ENCODE data around the gene SERPINB13.
"Not testable (repeated sequence)": the region's sequence is repeated elsewhere in the genome, so short reads cannot be mapped to it uniquely, and the experiment has no call there.

Gene SERPINB13

GRCh38 chr18:63588909-63589308 is 1.8 kb downstream of the SERPINB13 start:
- no peak for DNase-seq (ENCODE audit: low read depth in 2 of 2, low spot score in 1 of 2)

- no peak for DNase-seq (ENCODE audit: low read depth in 2 of 2, low spot score in 1 of 2)
Observed at GRCh38 chr18:63590373-63590772, 3.2 kb downstream of the SERPINB13 start.

DNA sequence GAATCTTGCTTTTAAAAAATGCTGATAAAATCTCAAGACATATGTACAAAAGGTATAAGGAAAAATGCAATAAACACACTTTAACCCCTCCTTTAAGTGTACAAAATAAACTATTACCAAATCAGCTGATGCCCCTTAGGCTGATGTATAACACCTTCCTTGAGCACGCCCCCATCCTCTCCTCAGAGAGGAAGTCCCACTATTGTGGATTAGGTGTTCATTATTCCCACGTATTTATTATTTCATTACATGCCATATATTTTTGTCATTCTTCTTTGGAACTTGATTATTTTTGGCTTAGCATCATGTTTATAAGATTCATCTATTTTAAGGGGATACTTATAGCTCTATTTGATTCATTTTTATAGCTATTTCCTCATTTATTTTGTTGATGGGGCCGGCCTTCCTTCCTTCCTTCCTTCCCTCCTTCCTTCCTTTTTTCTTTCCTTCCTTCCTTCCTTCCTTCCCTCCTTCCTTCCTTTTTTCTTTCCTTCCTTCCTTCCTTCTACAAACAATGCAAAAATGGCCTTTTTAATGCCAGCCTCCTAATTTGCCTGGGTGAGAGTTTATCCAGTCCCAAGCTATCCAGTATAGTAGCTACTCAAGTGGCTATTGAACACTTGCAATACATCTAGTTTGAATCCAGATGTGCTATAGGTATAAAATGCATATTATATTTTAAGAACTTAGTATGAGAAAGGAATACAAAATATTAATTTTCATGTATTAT is 4.0 kb downstream of the SERPINB13 start:
- DNase-seq (ENCODE audit: low read depth in 2 of 2, low spot score in 1 of 2) = no peak

- no peak for DNase-seq (ENCODE audit: low read depth in 2 of 2, low spot score in 1 of 2)
Observed at GRCh38 chr18:63591725-63592124, 4.6 kb downstream of the SERPINB13 start.

DNA sequence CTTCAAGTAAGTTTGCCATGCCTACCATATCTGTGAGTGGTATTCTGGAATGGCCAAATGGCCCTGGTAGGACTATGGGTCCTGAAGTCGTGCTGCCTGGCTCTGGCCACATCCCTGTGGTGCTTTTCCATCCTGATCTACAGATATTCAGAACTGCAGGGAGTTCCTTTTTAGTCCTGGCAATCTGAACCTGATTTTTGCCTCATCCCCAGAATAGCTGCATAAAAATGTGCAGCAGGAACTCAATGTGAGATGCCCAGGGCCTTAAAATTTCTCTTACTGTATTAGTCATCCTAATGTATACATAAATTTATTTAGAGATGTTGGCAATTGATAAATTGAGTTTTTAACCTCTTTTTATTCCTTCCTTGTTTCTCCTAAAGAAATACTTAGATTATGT is 5.3 kb downstream of the SERPINB13 start:
- DNase-seq (ENCODE audit: low read depth in 2 of 2, low spot score in 1 of 2) = no peak

GRCh38 chr18:63596964-63597363 is 9.8 kb downstream of the SERPINB13 start:
- DNase-seq (ENCODE audit: low read depth in 2 of 2, low spot score in 1 of 2) = no peak

GRCh38 chr18:63603355-63603754 is 16.2 kb downstream of the SERPINB13 start:
- DNase-seq (ENCODE audit: low read depth in 2 of 2, low spot score in 1 of 2) = no peak

GRCh38 chr18:63603772-63604171 is 16.6 kb downstream of the SERPINB13 start:
- no peak for DNase-seq (ENCODE audit: low read depth in 2 of 2, low spot score in 1 of 2)

DNA sequence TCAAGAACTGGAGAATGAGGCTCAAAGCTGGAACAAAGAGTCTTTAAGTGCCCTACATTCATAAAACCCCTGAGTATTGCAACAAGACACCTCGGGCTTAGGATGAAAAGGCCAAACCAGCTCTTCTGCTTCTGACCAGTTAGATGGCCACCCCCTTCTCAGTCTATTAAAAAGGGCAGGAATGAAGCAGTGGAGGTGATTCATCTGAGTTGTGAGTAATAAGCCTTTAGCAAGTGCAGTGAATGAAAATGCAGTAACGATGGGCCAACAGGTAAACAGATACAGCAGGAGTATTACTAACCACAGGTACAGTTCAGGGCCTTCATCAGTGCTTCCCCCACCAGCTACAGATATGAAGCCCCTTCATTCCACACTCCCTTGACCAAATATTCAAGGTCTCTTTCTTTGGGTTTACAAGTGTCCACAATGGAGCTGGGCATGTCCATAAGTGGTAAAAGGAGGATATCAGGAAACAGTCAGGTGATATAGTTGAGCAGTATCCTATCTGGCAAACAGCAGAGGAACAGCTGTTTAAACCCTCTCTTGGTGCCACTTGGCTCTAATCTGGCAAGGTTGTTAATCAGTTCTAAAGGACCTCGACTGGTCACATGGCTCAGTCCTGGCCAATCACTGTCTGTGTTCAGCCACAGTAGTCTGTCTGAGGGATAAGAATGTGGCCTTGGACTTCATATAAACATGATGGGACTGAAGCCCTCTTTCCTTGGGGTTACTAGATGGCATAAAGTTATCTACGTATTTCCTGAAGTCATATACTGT is 17.8 kb downstream of the SERPINB13 start:
- DNase-seq (ENCODE audit: low read depth in 2 of 2, low spot score in 1 of 2) = no peak

DNA sequence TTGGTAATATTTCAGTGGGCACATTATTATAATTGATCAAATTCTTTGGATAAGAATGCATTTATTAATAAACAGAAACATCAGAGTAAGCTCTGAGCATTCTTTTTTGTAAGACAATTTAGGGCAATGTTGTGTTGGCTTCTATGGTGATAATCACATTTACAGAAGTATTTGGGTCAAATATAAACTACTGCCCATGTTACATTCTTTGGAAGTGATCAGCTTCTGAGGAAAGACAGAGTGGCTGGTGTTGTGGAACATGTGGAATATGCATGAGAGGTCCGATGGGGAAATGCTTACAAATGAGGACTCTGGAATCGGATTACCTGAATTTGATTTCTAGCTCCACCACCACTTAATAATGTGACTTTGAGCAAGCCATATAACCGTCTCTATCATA is 19.4 kb downstream of the SERPINB13 start:
- DNase-seq (ENCODE audit: low read depth in 2 of 2, low spot score in 1 of 2) = no peak

- no peak for DNase-seq (ENCODE audit: low read depth in 2 of 2, low spot score in 1 of 2)
Observed at GRCh38 chr18:63613420-63613819, 26.3 kb downstream of the SERPINB13 start.

- no peak for DNase-seq (ENCODE audit: low read depth in 2 of 2, low spot score in 1 of 2)
Observed at GRCh38 chr18:63617049-63617914, 30.1 kb downstream of the SERPINB13 start.

DNA sequence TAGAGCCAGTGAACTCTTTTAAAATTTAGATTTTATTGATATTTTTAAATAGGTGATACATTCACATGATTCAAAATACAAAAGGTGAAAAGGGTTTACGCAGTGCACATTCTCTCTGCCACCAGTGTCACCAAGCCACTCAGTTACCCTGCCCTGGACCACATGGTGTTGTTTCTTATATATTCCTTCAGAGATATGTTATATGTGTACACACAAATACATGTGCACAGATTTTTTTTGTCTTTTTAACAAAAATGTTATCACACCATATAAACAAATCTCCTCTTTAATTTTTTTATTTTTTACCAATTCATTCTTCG is 30.7 kb downstream of the SERPINB13 start:
- DNase-seq (ENCODE audit: low read depth in 2 of 2, low spot score in 1 of 2) = no peak

DNA sequence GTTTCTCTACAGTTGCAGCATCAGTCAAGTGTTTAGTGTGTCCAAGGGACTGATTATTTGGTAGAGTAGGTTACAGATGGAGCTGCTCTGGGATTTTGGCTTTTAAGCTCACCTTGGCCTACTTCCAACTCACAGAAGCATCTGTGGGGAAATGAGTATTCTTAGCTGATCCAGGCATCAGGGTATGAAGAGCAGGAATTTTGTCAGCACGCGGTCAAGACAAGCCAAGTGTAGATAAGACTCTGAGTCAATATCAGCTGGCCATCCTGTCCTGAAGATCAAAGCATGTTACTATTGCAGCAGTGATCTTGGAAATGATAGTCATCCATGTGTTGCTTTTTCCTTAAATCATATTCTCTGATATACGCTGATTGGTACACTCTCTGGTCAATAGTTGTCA is 32.5 kb downstream of the SERPINB13 start:
- no peak for DNase-seq (ENCODE audit: low read depth in 2 of 2, low spot score in 1 of 2)

- DNase-seq (ENCODE audit: low read depth in 2 of 2, low spot score in 1 of 2) = no peak
Observed at GRCh38 chr18:63624863-63625262, 37.7 kb downstream of the SERPINB13 start.

DNA sequence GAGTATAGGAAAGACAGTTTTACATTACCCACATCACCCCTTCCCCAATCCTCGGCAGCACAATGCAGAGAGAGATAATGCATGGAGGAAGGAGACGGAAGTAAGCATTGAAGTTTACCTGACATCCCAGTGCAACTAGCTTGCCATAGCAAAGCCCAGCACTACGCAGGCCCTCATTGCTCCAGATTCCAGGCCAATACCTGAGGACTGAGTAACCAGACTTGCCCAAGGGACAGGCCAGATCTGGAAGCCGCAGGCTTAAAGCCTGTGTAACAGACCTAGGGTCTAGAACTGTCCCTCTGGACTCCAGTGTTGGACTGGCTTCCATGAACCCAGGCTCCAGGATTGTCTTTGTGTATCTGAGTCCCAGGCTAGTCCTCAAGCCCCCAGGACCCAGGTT is 39.3 kb downstream of the SERPINB13 start:
- no peak for DNase-seq (ENCODE audit: low read depth in 2 of 2, low spot score in 1 of 2)

DNA sequence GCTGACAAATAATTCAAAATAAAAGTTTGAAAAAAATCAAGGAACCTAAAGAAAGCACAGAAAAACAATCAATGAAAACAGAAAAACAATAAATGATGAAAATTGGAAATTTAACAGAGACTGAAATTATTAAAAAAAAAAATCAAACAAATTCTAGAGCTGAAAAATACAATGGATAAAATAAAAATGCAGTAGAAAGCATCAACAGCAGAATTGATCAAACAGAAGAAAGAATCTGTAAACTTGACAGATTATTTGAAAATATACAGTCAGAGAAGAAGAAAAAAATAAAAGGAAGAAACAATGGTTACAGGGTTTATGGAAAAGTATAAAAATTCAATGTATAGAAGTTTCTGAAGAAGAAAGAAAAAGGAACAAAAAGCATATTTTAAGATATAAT is 40.7 kb downstream of the SERPINB13 start:
- no peak for DNase-seq (ENCODE audit: low read depth in 2 of 2, low spot score in 1 of 2)

- no peak for DNase-seq (ENCODE audit: low read depth in 2 of 2, low spot score in 1 of 2)
Observed at GRCh38 chr18:63637703-63638102, 50.6 kb downstream of the SERPINB13 start.

- DNase-seq (ENCODE audit: low read depth in 2 of 2, low spot score in 1 of 2) = not testable (repeated sequence)
Observed at GRCh38 chr18:63641157-63641680, 54.1 kb downstream of the SERPINB13 start.

DNA sequence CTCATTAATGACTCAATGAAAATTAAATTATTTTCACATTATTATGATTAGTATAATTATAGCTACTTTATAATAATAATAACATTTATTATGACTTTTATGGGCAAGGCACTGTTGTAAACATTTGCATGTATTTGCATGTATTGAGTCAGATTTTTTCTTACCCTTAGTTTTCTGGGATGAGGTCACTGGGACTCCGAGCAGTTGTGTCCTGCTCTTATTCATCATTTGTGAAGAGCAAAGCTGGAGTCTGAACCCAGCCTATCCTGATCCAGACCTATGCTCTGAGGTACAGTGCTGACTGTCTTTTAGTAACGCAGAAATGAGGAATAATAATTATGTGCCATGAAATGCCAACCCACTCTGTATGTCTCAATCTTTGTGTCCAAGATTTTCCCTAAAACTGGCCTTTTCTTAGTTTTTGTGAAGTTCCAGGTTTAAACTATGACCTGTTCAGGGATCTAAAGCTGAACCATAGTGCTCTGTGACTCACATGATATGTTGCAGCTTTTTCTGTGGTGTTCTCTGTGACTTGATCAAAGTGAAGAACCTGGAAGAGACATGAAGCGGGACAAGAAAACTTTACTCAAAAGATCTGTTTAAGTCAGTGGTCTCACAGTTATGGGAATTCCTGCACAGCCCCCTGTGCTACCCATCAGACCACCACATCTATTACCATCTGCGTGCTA is 55.7 kb downstream of the SERPINB13 start:
- not testable (repeated sequence) for DNase-seq (ENCODE audit: low read depth in 2 of 2, low spot score in 1 of 2)

GRCh38 chr18:63644142-63644541 is 57.0 kb downstream of the SERPINB13 start, which contains the start of gene SERPINB4:
SERPINB4 (minus strand) TSS chr18:63644256; CDS start chr18:63643577, 679 bp downstream.
- DNase-seq (ENCODE audit: low read depth in 2 of 2, low spot score in 1 of 2) = not testable (repeated sequence)

Data from stimulated activated CD8-positive, alpha-beta memory T cell treated with anti-CD3 and anti-CD28 coated beads, Interleukin-4, amount 100 ng/mL, for 1 hour (primary cell).